GM12878 (cell line): ENCODE measurements around the gene FBXW8. TPM values are rescaled to one million over a fixed set of nuclear protein-coding genes. Genes with fewer than 3 reads are reported as not detected.

Experiments used
- ATAC-seq: fragments of 200-7000 bp; cut with Tn5 transposase; 3 replicates; pipeline ENCODE4 v1.9.1; 2020; ENCODE audit warnings: mild to moderate bottlenecking, moderate library complexity
- BruUV-seq: library from RNA; stranded (reverse); fragments of 400-500 nt; replicated peaks from 2 replicates; lab custom pipeline; 2021; lab: Mats Ljungman, UMichigan
- CTCF ChIA-PET: fragments of 300-600 bp; sonication (Branson Sonifier 250); formaldehyde crosslinking; extraction: SDS; loops from one replicate; lab custom pipeline; 2021; ENCODE audit warnings: inconsistent platforms; lab: Yijun Ruan, JAX
- POLR2A ChIA-PET: fragments of 350-600 bp; formaldehyde crosslinking; extraction: SDS; loops from one replicate; lab custom pipeline; 2021; ENCODE audit warnings: inconsistent platforms; lab: Charles Lee
- RAD21 ChIA-PET: fragments of 300-600 bp; sonication (Branson Sonifier 250); formaldehyde crosslinking; loops from one replicate; lab custom pipeline; 2023; ENCODE audit warnings: antibody characterized with exemption; ENCODE audit not compliant: unreplicated experiment; lab: Charles Lee
- SMC1A ChIA-PET: fragments of 300-600 bp; sonication (Branson Sonifier 250); formaldehyde crosslinking; loops from one replicate; lab custom pipeline; 2023; ENCODE audit not compliant: unreplicated experiment, uncharacterized antibody; lab: Charles Lee
- DNase-seq: peaks from one replicate; pipeline ENCODE4 v3.0.0-alpha.2; 2011; ENCODE audit warnings: low read depth, low spot score
- FAIRE-seq: peaks from 3 replicates; lab custom pipeline; 2011; peaks lifted over from hg19 to GRCh38; lab: Jason Lieb, UNC
- H2AFZ ChIP-seq: 2 replicates; pipeline ENCODE4 v1.6.0; 2011; ENCODE audit warnings: low read depth, low read length, control low read depth; ENCODE audit not compliant: control insufficient read depth
- H3K27ac ChIP-seq: 2 replicates; pipeline ENCODE4 v1.5.1; 2011; ENCODE audit warnings: control low read depth; ENCODE audit not compliant: control insufficient read depth, insufficient read depth
- H3K27me3 ChIP-seq, 2 experiments: replicated peaks in 1 of 2; 2 replicates each; pipeline versions ENCODE4 v1.6.0 to v1.6.1; 2011; ENCODE audit warnings: low read length in 1 of 2; ENCODE audit not compliant: control insufficient read depth in 2 of 2, insufficient read depth in 2 of 2
- H3K36me3 ChIP-seq, 2 experiments: 2 replicates each; pipeline ENCODE4 v1.5.1; 2011; ENCODE audit warnings: low read length in 1 of 2; ENCODE audit not compliant: control insufficient read depth in 2 of 2, insufficient read depth in 2 of 2
- H3K4me1 ChIP-seq: 2 replicates; pipeline ENCODE4 v1.6.1; 2011; ENCODE audit warnings: mild to moderate bottlenecking, low read length, moderate library complexity, mixed read lengths; ENCODE audit not compliant: control insufficient read depth, insufficient read depth
- H3K4me2 ChIP-seq: 2 replicates; pipeline ENCODE4 v1.6.0; 2011; ENCODE audit warnings: control low read depth; ENCODE audit not compliant: control insufficient read depth, insufficient read depth
- H3K4me3 ChIP-seq: fragments of 200-600 bp; sonication (generic); 2 replicates; pipeline ENCODE4 v1.5.1; 2016
- H3K79me2 ChIP-seq: 2 replicates; pipeline ENCODE4 v1.6.0; 2011; ENCODE audit warnings: low read length; ENCODE audit not compliant: control insufficient read depth, insufficient read depth
- H3K9ac ChIP-seq: 2 replicates; pipeline ENCODE4 v1.8.0; 2011; ENCODE audit warnings: low read length, control low read depth, mixed read lengths; ENCODE audit not compliant: control insufficient read depth, insufficient read depth
- H3K9me3 ChIP-seq: replicated peaks from 3 replicates; pipeline ENCODE4 v1.5.1; 2011; ENCODE audit warnings: mild to moderate bottlenecking, low read length; ENCODE audit not compliant: control insufficient read depth, insufficient read depth
- H4K20me1 ChIP-seq: 2 replicates; pipeline ENCODE4 v1.6.0; 2011; ENCODE audit not compliant: control insufficient read depth, insufficient read depth
- ETV6 ChIP-seq, 2 experiments: fragments of 450-650 bp in 1 of 2; IDR thresholded peaks in 1 of 2; conservative IDR thresholded peaks in 1 of 2; 2 replicates each; pipeline ENCODE4 v1.6.1; 2014; ENCODE audit warnings: antibody characterized with exemption in 1 of 2, borderline replicate concordance in 1 of 2, low read depth in 1 of 2, mild to moderate bottlenecking in 1 of 2, moderate library complexity in 1 of 2
- EZH2 ChIP-seq: IDR thresholded peaks from 2 replicates; pipeline ENCODE4 v1.6.1; 2012; ENCODE audit warnings: low read depth, mild to moderate bottlenecking, control low read depth, inconsistent platforms, low read length, borderline replicate concordance; ENCODE audit not compliant: control insufficient read depth
- HSF1 ChIP-seq: fragments of 150-350 bp; IDR thresholded peaks from 2 replicates; pipeline ENCODE4 v1.6.1; 2014; ENCODE audit warnings: mild to moderate bottlenecking, low read depth, low read length
- PAX8 ChIP-seq: fragments of 450-650 bp; IDR thresholded peaks from 2 replicates; pipeline ENCODE4 v1.6.1; 2017; ENCODE audit warnings: mild to moderate bottlenecking, moderate library complexity
- RFX5 ChIP-seq: IDR thresholded peaks from 2 replicates; pipeline ENCODE4 v1.6.1; 2011; ENCODE audit warnings: low read depth, low read length, improper control_type of control experiment
- SUZ12 ChIP-seq: fragments of 200-600 bp; sonication (generic); IDR thresholded peaks from one replicate; pipeline ENCODE4 v1.6.1; 2018; ENCODE audit warnings: antibody characterized with exemption, mild to moderate bottlenecking; ENCODE audit not compliant: unreplicated experiment
- WGBS: methylation state at CpG from one replicate; pipeline ENCODE4 v1.1.6; 2016; ENCODE audit warnings: low lambda C conversion rate; ENCODE audit not compliant: insufficient replicate concordance, insufficient coverage; ENCODE audit errors: missing lambda C conversion rate; 5-methylcytosine and 5-hydroxymethylcytosine counted together
- in situ Hi-C: fragments of 300-500 bp; cut with MboI; formaldehyde crosslinking; loops from 9 replicates; pipeline ENCODE4 v1.14.3; 2018; ENCODE audit warnings: mixed read lengths
- intact Hi-C: fragments of 100-400 bp; cut with micrococcal nuclease; formaldehyde crosslinking; loops from one replicate; pipeline ENCODE4 v1.14.2; 2022; ENCODE audit not compliant: unreplicated experiment
- polyA plus RNA-seq, 11 experiments: library from polyadenylated mRNA; depleted of rRNA in 4 of 11; unstranded in 6 of 11; stranded (reverse) in 5 of 11; fragments of >200 nt; fragmentation: Nextera tagmentation in 4 of 11; fragmentation: Illumina TruSeq in 1 of 11; extraction: Ambion mirVana in 4 of 11; extraction: Trizol in 1 of 11; gene quantifications; 1 replicate in 1 of 11; 2 replicates in 10 of 11; pipeline versions ENCODE4 v1.2.1 to v1.2.3, GENCODE V29; 2011 to 2016; ENCODE audit warnings: inconsistent platforms in 2 of 11, missing spikeins in 2 of 11, low read depth in 1 of 11
- total RNA-seq, 4 experiments: library from RNA; depleted of rRNA in 3 of 4; stranded (reverse); fragments of >200 nt in 3 of 4; fragmentation: Illumina TruSeq in 1 of 4; extraction: Trizol in 1 of 4; gene quantifications; 2 replicates each; pipeline versions ENCODE4 v1.2.1 to v1.2.3, GENCODE V29; 2013 to 2021

Gene FBXW8
- total and polyA plus RNA-seq, 10 of the 15 experiments (the other 5 are each of a cell fraction or from before 2014, with no cell fraction given) = 0.49 to 7.5 (median 4.4) TPM

- no peaks in the 10 kb centered on the region for H4K20me1 ChIP-seq
- ATAC-seq (no peak), DNase-seq (no peak), FAIRE-seq (no peak)
- intact Hi-C loops = loop anchor here (10.0 kb wide), 1 partner anchor 145 kb away; the partner anchor contains the start of genes RNFT2 and SPRING1
- SMC1A ChIA-PET = no interaction called here
- H3K9ac ChIP-seq = no peak overlapping the region
- BruUV-seq = no TSS peak
- no peak overlapping the region for H2AFZ ChIP-seq
- H3K36me3 ChIP-seq = no peaks in the 10 kb centered on the region
- no peak overlapping the region for H3K4me3 ChIP-seq
- H3K9me3 ChIP-seq = no peaks in the 10 kb centered on the region
- in situ Hi-C loops = no loop called here
- no peaks in the 10 kb centered on the region for H3K79me2 ChIP-seq
- CTCF ChIA-PET = no interaction called here
- no peak for TF ChIP-seq PAX8
- TF ChIP-seq SUZ12 = peak; percentile 15
- peak overlapping the region; percentile 31; the same call in 1 of the 2 replicates for H3K4me2 ChIP-seq
- H3K27me3 ChIP-seq = peaks cover 24 to 25% of the 10 kb centered on the region in 2 experiments
- POLR2A ChIA-PET = no interaction called here
- RAD21 ChIA-PET = no interaction called here
- H3K27ac ChIP-seq = no peak overlapping the region
- WGBS = 4% methylated on average over 32 of the region's 52 CpGs
- no peaks in the 10 kb centered on the region; the same call in 1 of the 2 replicates for H3K4me1 ChIP-seq
Measured at GRCh38 chr12:116879509-116880212, 31.1 kb upstream of the FBXW8 start.

GRCh38 chr12:116880213-116880816 lies 30.4 kb upstream of the FBXW8 start:
- peak overlapping the region; percentile 26; the same call in 1 of the 2 replicates for H3K4me2 ChIP-seq
- 19% methylated on average over 21 of the region's 21 CpGs for WGBS
- in situ Hi-C loops (no loop called here), intact Hi-C loops (loop anchor here (10.0 kb wide), 1 partner anchor 146 kb away; the partner anchor contains the start of genes RNFT2 and SPRING1)
- H3K4me1 ChIP-seq = no peaks in the 10 kb centered on the region; the same call in 1 of the 2 replicates
- ATAC-seq = no peak
- ChIA-PET CTCF (no interaction called here), POLR2A (no interaction called here), SMC1A (no interaction called here), RAD21 (no interaction called here)
- FAIRE-seq = no peak
- no peaks in the 10 kb centered on the region for H3K36me3 ChIP-seq
- no peak for DNase-seq
- no peak overlapping the region for H3K27ac ChIP-seq
- no peaks in the 10 kb centered on the region for H3K79me2 ChIP-seq
- peaks cover 22 to 25% of the 10 kb centered on the region in 2 experiments for H3K27me3 ChIP-seq
- BruUV-seq = no TSS peak
- H2AFZ ChIP-seq = no peak overlapping the region
- TF ChIP-seq RFX5 = no peak
- TF ChIP-seq ETV6 (conservative IDR thresholded peaks at IDR 0.05 in 1 of 2, IDR thresholded peaks at IDR 0.05 in 1 of 2; ENCODE audit: borderline replicate concordance in 1 of 2, low read depth in 1 of 2) = no peak
- TF ChIP-seq HSF1 = no peak
- TF ChIP-seq EZH2 = 0 out of 2 replicates have a peak, but pooled peaks have one; percentile 28
- no peaks in the 10 kb centered on the region for H3K9me3 ChIP-seq
- H4K20me1 ChIP-seq = no peaks in the 10 kb centered on the region
- no peak overlapping the region for H3K4me3 ChIP-seq
- H3K9ac ChIP-seq = no peak overlapping the region
